H1 (cell line): Measurements from ENCODE around the gene NME9. TPM values are rescaled to one million over a fixed set of nuclear protein-coding genes. Genes with fewer than 3 reads are reported as not detected.

ENCODE experiments used
- BRCA1 ChIP-seq: IDR thresholded peaks from 2 replicates; pipeline ENCODE4 v1.6.1; 2012; ENCODE audit warnings: low read depth, low read length, improper control_type of control experiment
- CHD7 ChIP-seq: fragments of 300-600 bp; sonication (generic); IDR thresholded peaks from 2 replicates; pipeline ENCODE4 v1.7.1; 2012; ENCODE audit warnings: low read length, moderate library complexity, mild to moderate bottlenecking, inconsistent platforms; ENCODE audit not compliant: insufficient replicate concordance
- KDM5A ChIP-seq: fragments of 200-600 bp; IDR thresholded peaks from 2 replicates; pipeline ENCODE4 v1.7.1; 2012; ENCODE audit warnings: mild to moderate bottlenecking, low read length, inconsistent platforms, mixed read lengths
- TBP ChIP-seq: IDR thresholded peaks from 2 replicates; pipeline ENCODE4 v1.6.1; 2011; ENCODE audit warnings: low read depth, low read length, improper control_type of control experiment
- TCF12 ChIP-seq: IDR thresholded peaks from 2 replicates; pipeline ENCODE4 v1.6.1; 2011; ENCODE audit warnings: low read depth, mild to moderate bottlenecking, low read length
- ZNF274 ChIP-seq: IDR thresholded peaks from 2 replicates; pipeline ENCODE4 v1.7.0; 2012; ENCODE audit warnings: low read length, borderline replicate concordance; ENCODE audit errors: extremely low read depth
- polyA plus RNA-seq, 7 experiments: library from polyadenylated mRNA; depleted of rRNA in 3 of 7; stranded (reverse) in 5 of 7; unstranded in 2 of 7; fragments of >200 nt in 5 of 7; fragments of 200-250 nt in 2 of 7; gene quantifications; 1 replicate in 5 of 7; 2 replicates in 1 of 7; 4 replicates in 1 of 7; pipeline versions ENCODE4 v1.2.1 to v1.2.3, GENCODE V29; 2011 to 2013; ENCODE audit warnings: missing spikeins in 2 of 7, mixed read lengths in 2 of 7
- total RNA-seq: library from RNA; stranded (reverse); fragmentation: NEBNext Ultra II Directional; extraction: Animal tissue kit (Norgen Biotek cat#: 25700); gene quantifications from 2 replicates; pipeline ENCODE4 v1.2.1, GENCODE V29; 2021

Gene NME9
- total and polyA plus RNA-seq, 2 of the 8 experiments (the other 6 are each of a cell fraction or from before 2014, with no cell fraction given) = 0.11 TPM; not detected in 1

- TF ChIP-seq KDM5A = no peak
- no peak for TF ChIP-seq CHD7
- no peak for TF ChIP-seq TCF12
- no peak for TF ChIP-seq TBP
- no peak for TF ChIP-seq ZNF274
- TF ChIP-seq BRCA1 = no peak
- TF ChIP-seq, all 59 proteins: peak for 0
These were observed 45.8 kb upstream of the NME9 start (continued) for GRCh38 chr3:138375447-138375846.
